HCT116 (cell line): ENCODE data around the gene KIRREL2.

ENCODE experiments used
- EZH2phosphoT487 ChIP-seq: fragments of 200-600 bp; IDR thresholded peaks from 2 replicates; pipeline ENCODE4 v1.6.1; 2018; ENCODE audit warnings: antibody characterized with exemption, borderline replicate concordance
- REST ChIP-seq: IDR thresholded peaks from 2 replicates; pipeline ENCODE4 v1.6.1; 2012; ENCODE audit warnings: low read depth
- ZFX ChIP-seq: fragments of 450-650 bp; IDR thresholded peaks from 2 replicates; pipeline ENCODE4 v1.6.1; 2017
- TF ChIP-seq, protein P1 (sequence below), 3 experiments: fragments of 200-600 bp in 1 of 3; sonication (generic) in 1 of 3; IDR thresholded peaks in 2 of 3; conservative IDR thresholded peaks in 1 of 3; 2 replicates each; pipeline ENCODE4 v1.5.1; 2012 to 2017; ENCODE audit warnings: low read depth in 2 of 3, low read length in 2 of 3, antibody characterized with exemption in 1 of 3, borderline replicate concordance in 1 of 3, control low read depth in 1 of 3, mild to moderate bottlenecking in 1 of 3, mixed read lengths in 1 of 3, mixed run types in 1 of 3, moderate library complexity in 1 of 3; ENCODE audit not compliant: insufficient read depth in 1 of 3
- TF ChIP-seq, protein P2 (sequence below): IDR thresholded peaks from 2 replicates; pipeline ENCODE4 v1.6.1; 2012

GRCh38 chr19:35868172-35868822 lies 11.6 kb downstream of the KIRREL2 start, which contains the start of gene APLP1:
- no peak for TF ChIP-seq ZFX
- TF ChIP-seq, protein P1, sequence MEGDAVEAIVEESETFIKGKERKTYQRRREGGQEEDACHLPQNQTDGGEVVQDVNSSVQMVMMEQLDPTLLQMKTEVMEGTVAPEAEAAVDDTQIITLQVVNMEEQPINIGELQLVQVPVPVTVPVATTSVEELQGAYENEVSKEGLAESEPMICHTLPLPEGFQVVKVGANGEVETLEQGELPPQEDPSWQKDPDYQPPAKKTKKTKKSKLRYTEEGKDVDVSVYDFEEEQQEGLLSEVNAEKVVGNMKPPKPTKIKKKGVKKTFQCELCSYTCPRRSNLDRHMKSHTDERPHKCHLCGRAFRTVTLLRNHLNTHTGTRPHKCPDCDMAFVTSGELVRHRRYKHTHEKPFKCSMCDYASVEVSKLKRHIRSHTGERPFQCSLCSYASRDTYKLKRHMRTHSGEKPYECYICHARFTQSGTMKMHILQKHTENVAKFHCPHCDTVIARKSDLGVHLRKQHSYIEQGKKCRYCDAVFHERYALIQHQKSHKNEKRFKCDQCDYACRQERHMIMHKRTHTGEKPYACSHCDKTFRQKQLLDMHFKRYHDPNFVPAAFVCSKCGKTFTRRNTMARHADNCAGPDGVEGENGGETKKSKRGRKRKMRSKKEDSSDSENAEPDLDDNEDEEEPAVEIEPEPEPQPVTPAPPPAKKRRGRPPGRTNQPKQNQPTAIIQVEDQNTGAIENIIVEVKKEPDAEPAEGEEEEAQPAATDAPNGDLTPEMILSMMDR (IDR thresholded peaks at IDR 0.05 in 2 of 3, conservative IDR thresholded peaks at IDR 0.05 in 1 of 3; ENCODE audit: borderline replicate concordance in 1 of 3, insufficient read depth in 1 of 3, low read depth in 2 of 3, low read length in 2 of 3) = no peak
- no peak for TF ChIP-seq EZH2phosphoT487
- TF ChIP-seq, protein P2, sequence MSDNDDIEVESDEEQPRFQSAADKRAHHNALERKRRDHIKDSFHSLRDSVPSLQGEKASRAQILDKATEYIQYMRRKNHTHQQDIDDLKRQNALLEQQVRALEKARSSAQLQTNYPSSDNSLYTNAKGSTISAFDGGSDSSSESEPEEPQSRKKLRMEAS = no peak
- TF ChIP-seq REST = no peak
